Renal pelvis (tissue), 4 donors: ENCODE results near the gene ECHS1. TPM values are rescaled to one million over a fixed set of nuclear protein-coding genes. Genes with fewer than 3 reads are reported as not detected.
A peak's percentile ranks its signal among the peaks of the same experiment; 100 is the strongest.

Experiments used
- DNase-seq: peaks from one replicate; pipeline ENCODE4 v3.0.0-alpha.2; 2013
- polyA plus RNA-seq, 3 donors: library from polyadenylated mRNA; unstranded; fragments of 120-200 nt; gene quantifications; one replicate each; pipeline ENCODE4 v1.2.1, GENCODE V29; 2013; ENCODE audit not compliant: insufficient read length in 3 of 3

ECHS1 gene
- polyA plus RNA-seq, 3 donors, result 143 to 155 (median 153) TPM

- DNase-seq, result no peak
These were observed 13.1 kb downstream of the ECHS1 start for GRCh38 chr10:133359972-133360610.

GRCh38 chr10:133359554-133359971, 13.6 kb downstream of the ECHS1 start:
- no peak for DNase-seq

- DNase-seq, result no peak
These were observed 14.2 kb downstream of the ECHS1 start for GRCh38 chr10:133358925-133359310.

GRCh38 chr10:133358162-133358924, 14.8 kb downstream of the ECHS1 start:
- no peak for DNase-seq

- peak; percentile 87 for DNase-seq
These were observed 15.6 kb downstream of the ECHS1 start, which contains the start of gene FUOM for GRCh38 chr10:133357285-133358161. TSS of gene FUOM (minus strand) at chr10:133358019. CDS start at chr10:133358007, 12 bp downstream.

GRCh38 chr10:133356549-133357284, 16.4 kb downstream of the ECHS1 start:
- no peak for DNase-seq

- DNase-seq, result no peak
These were observed 17.2 kb downstream of the ECHS1 start for GRCh38 chr10:133355991-133356390.

- no peak for DNase-seq
These were observed 17.9 kb downstream of the ECHS1 start for GRCh38 chr10:133355266-133355665.

GRCh38 chr10:133354672-133355240, 18.4 kb downstream of the ECHS1 start:
- no peak for DNase-seq

GRCh38 chr10:133353988-133354605, 19.1 kb downstream of the ECHS1 start:
- DNase-seq, result no peak

GRCh38 chr10:133353202-133353959, 19.8 kb downstream of the ECHS1 start:
- DNase-seq, result no peak

- DNase-seq, result no peak
These were observed 21.5 kb downstream of the ECHS1 start for GRCh38 chr10:133351408-133352318.

- DNase-seq, result no peak
These were observed 22.2 kb downstream of the ECHS1 start for GRCh38 chr10:133350950-133351329.

GRCh38 chr10:133350283-133350949, 22.7 kb downstream of the ECHS1 start:
- DNase-seq, result no peak

GRCh38 chr10:133349577-133350011, 23.6 kb downstream of the ECHS1 start:
- DNase-seq, result no peak

GRCh38 chr10:133349160-133349568, 24.0 kb downstream of the ECHS1 start:
- DNase-seq, result no peak

GRCh38 chr10:133347710-133348517, 25.2 kb downstream of the ECHS1 start:
- DNase-seq, result no peak
